Cardiac fibroblast (primary cell): ENCODE data around the gene MAP4K3.

Experiments used
- DNase-seq, 2 donors: peaks; one replicate each; pipeline versions ENCODE4 v3.0.0 to v3.0.0-alpha.2; 2010; ENCODE audit warnings: low read depth in 2 of 2
- H3K4me3 ChIP-seq, 2 donors: replicated peaks in 1 of 2; 1 replicate in 1 of 2; 2 replicates in 1 of 2; pipeline ENCODE4 v1.5.1; 2011; ENCODE audit warnings: low read depth in 2 of 2, low read length in 2 of 2, mild to moderate bottlenecking in 2 of 2, moderate library complexity in 1 of 2
- CTCF ChIP-seq: IDR thresholded peaks from one replicate; pipeline ENCODE4 v1.5.1; 2011; ENCODE audit warnings: low read depth, mild to moderate bottlenecking, low read length, inconsistent platforms

Gene MAP4K3

DNA sequence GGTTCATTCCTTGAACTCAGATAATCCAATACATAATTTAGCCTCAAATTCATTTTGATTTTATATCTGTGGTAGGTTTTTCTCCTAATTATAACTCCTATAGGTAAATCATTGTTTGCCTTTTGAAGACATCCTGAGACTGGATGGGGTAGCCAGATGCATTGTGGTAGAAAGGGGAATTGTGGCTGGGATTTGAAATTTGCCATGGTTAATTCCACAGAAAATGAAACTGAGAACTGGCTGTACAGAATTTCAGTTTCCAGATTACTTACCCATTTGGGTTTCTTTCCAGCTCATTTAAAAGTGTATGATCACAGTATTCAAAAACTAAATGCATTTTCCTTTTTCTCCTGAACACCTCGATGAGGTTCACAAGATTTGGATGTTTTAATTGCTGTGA is 211.5 kb downstream of the MAP4K3 start:
- H3K4me3 ChIP-seq, result no peak overlapping the region
- DNase-seq, result no peak
- no peak for TF ChIP-seq CTCF

- TF ChIP-seq CTCF, result no peak
- DNase-seq, result no peak
- H3K4me3 ChIP-seq, result no peak overlapping the region
These were observed 213.2 kb downstream of the MAP4K3 start for GRCh38 chr2:39223909-39224308.

- TF ChIP-seq CTCF, result no peak
- H3K4me3 ChIP-seq, result no peak overlapping the region
- no peak for DNase-seq
These were observed 215.6 kb downstream of the MAP4K3 start for GRCh38 chr2:39221459-39221858.

GRCh38 chr2:39220136-39220535 is 216.9 kb downstream of the MAP4K3 start:
- DNase-seq, result no peak
- no peak overlapping the region for H3K4me3 ChIP-seq
- no peak for TF ChIP-seq CTCF

- DNase-seq, result no peak
- no peak overlapping the region for H3K4me3 ChIP-seq
These were observed 218.7 kb downstream of the MAP4K3 start for GRCh38 chr2:39218391-39218790.

GRCh38 chr2:39217192-39217550 is 219.9 kb downstream of the MAP4K3 start:
- no peak overlapping the region for H3K4me3 ChIP-seq
- no peak for TF ChIP-seq CTCF
- DNase-seq, result no peak

More at GRCh38 chr2:39218391-39218790, 218.7 kb downstream of the MAP4K3 start:
- no peak for TF ChIP-seq CTCF
